SK-N-SH (cell line): ENCODE results near the gene LECT2.

Experiments
- CTCF ChIP-seq: fragments of 200-600 bp; sonication (generic); IDR thresholded peaks from 2 replicates; pipeline ENCODE4 v1.6.1; 2017; ENCODE audit warnings: antibody characterized with exemption, mild to moderate bottlenecking, moderate library complexity
- EZH2phosphoT487 ChIP-seq: fragments of 200-600 bp; sonication (generic); IDR thresholded peaks from 2 replicates; pipeline ENCODE4 v1.6.1; 2017; ENCODE audit warnings: low read depth, mixed run types, mild to moderate bottlenecking, antibody characterized with exemption, moderate library complexity, borderline replicate concordance
- FOSL2 ChIP-seq: IDR thresholded peaks from 2 replicates; pipeline ENCODE4 v1.4.0; 2012; ENCODE audit warnings: low read depth, mild to moderate bottlenecking, moderate library complexity, borderline replicate concordance
- MAX ChIP-seq: IDR thresholded peaks from 2 replicates; pipeline ENCODE4 v1.4.0; 2012; ENCODE audit warnings: low read depth
- NRF1 ChIP-seq: IDR thresholded peaks from 2 replicates; pipeline ENCODE4 v1.6.1; 2012; ENCODE audit warnings: low read depth, mild to moderate bottlenecking, low read length
- POLR2AphosphoS5 ChIP-seq: IDR thresholded peaks from 2 replicates; pipeline ENCODE4 v1.6.1; 2012; ENCODE audit warnings: low read depth, low read length
- RAD21 ChIP-seq: IDR thresholded peaks from 2 replicates; pipeline ENCODE4 v1.6.1; 2012; ENCODE audit warnings: mild to moderate bottlenecking, low read length
- REST ChIP-seq: IDR thresholded peaks from 2 replicates; pipeline ENCODE4 v1.6.1; 2012; ENCODE audit warnings: mild to moderate bottlenecking, low read depth, low read length, moderate library complexity
- RFX5 ChIP-seq: IDR thresholded peaks from 2 replicates; pipeline ENCODE4 v1.6.1; 2012; ENCODE audit warnings: mild to moderate bottlenecking, improper control_type of control experiment, low read length
- RXRA ChIP-seq: IDR thresholded peaks from 2 replicates; pipeline ENCODE4 v1.4.0; 2012; ENCODE audit warnings: low read depth, mild to moderate bottlenecking, borderline replicate concordance
- TAF1 ChIP-seq: IDR thresholded peaks from 2 replicates; pipeline ENCODE4 v1.6.1; 2012; ENCODE audit warnings: low read depth, mild to moderate bottlenecking, low read length, moderate library complexity, borderline replicate concordance
- USF1 ChIP-seq: IDR thresholded peaks from 2 replicates; pipeline ENCODE4 v1.4.0; 2012; ENCODE audit warnings: low read depth, borderline replicate concordance
- YY1 ChIP-seq: IDR thresholded peaks from 2 replicates; pipeline ENCODE4 v1.4.0; 2012; ENCODE audit warnings: low read depth, mild to moderate bottlenecking

GRCh38 chr5:135966790-135967189 is 12.0 kb upstream of the LECT2 start:
- TF ChIP-seq RAD21 (no peak), POLR2AphosphoS5 (no peak), FOSL2 (no peak), CTCF (no peak), EZH2phosphoT487 (no peak), YY1 (no peak), NRF1 (no peak), TAF1 (no peak), REST (no peak), RFX5 (no peak), MAX (no peak), RXRA (no peak), USF1 (no peak)
